GM13976 (cell line): ENCODE measurements around the gene NUDT1.

ENCODE experiments used
- DNase-seq: peaks from one replicate; pipeline ENCODE4 v3.0.0; 2012; ENCODE audit warnings: low spot score
- in situ Hi-C: fragments of 300-500 bp; cut with MboI; formaldehyde crosslinking; loops from one replicate; pipeline ENCODE4 v1.12.0; 2022; ENCODE audit warnings: low sequenced_read_pairs, mixed read lengths, inconsistent platforms; ENCODE audit not compliant: unreplicated experiment
- TF ChIP-seq, protein P1 (sequence below): IDR thresholded peaks from 2 replicates; pipeline ENCODE4 v1.5.1; 2012; ENCODE audit warnings: borderline replicate concordance, mild to moderate bottlenecking; ENCODE audit not compliant: insufficient read depth; ENCODE audit errors: extremely low read depth, missing control alignments, control extremely low read depth

NUDT1 gene

DNA sequence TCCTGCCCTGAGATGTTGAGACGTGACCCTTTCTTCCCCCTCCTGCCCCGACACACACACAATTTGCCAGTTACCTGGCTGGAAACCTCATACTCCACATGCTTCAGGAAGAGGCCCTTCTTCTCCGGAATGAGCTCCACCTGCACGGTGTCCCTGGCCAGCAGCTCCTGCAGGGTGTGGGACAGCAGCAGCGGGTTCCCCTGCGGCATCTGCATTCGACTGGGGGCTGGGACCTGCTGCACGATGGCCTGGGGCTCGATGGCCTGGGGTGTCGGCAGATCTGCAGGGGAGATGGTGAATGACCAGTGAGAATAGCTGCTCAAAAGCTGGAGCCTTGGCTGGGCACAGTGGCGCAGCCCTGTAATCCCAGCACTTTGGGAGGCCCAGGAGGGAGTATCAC, 36.0 kb downstream of the NUDT1 start:
- TF ChIP-seq, protein P1, sequence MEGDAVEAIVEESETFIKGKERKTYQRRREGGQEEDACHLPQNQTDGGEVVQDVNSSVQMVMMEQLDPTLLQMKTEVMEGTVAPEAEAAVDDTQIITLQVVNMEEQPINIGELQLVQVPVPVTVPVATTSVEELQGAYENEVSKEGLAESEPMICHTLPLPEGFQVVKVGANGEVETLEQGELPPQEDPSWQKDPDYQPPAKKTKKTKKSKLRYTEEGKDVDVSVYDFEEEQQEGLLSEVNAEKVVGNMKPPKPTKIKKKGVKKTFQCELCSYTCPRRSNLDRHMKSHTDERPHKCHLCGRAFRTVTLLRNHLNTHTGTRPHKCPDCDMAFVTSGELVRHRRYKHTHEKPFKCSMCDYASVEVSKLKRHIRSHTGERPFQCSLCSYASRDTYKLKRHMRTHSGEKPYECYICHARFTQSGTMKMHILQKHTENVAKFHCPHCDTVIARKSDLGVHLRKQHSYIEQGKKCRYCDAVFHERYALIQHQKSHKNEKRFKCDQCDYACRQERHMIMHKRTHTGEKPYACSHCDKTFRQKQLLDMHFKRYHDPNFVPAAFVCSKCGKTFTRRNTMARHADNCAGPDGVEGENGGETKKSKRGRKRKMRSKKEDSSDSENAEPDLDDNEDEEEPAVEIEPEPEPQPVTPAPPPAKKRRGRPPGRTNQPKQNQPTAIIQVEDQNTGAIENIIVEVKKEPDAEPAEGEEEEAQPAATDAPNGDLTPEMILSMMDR: no peak
- in situ Hi-C loops: no loop called here
- no peak for DNase-seq

DNA sequence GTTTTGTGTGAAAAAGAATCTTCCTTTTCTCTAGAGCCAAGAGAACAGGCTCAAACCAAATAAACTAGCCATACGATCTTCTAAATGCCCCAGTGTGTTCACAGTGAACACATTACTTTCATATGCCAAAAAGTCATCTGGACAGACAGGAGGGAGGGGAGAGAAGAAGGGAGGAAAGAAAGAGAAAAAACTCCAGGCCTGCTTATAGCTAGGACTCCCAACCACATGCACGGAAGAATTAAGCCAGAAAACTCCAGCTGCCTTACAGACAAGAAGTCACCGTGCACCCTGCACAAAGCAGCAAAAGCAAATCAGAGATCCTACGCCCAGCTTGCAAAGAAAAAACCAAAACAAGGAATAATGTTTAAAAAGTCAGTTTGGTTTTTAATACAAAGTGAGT, 37.9 kb downstream of the NUDT1 start:
- DNase-seq: no peak
- in situ Hi-C loops: no loop called here
- TF ChIP-seq, protein P1: no peak

DNA sequence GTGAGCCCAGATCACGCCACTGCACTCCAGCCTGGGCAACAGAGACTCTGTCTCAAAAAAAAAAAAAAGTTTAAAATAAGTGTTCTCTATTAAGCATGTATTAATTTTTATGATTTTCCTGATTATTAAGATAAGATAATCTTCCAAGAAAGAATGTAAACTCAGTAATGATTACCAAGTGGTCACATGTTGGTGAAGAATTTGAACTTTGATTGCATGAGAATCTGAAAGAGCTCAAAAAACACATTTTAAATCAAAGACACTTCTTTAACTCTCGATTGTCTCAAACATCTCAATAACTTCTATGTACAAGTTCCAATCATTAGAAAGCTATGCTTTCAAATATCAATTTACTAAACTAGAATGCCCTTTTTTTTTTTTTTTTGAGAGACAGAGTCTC, 38.4 kb downstream of the NUDT1 start:
- DNase-seq: no peak
- TF ChIP-seq, protein P1: no peak
- in situ Hi-C loops: no loop called here

DNA sequence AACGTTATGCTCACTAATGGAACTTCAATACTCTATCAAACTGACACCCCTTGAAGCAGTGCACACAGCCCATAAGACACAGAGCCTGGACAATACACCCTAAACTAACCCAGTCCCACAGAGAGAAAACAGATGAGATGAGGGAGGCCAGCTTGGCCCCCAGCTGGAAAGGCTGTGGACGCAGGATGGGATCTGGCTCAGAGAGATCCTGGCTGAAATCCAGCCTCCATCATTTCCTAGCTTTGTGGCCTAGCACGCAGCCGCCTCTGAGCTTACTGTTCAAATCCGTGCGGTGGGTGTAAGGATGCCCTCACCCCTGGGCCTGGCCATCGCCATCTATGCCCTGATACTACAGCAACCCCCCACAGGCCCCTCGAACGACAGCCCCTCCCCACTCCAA, 39.5 kb downstream of the NUDT1 start:
- TF ChIP-seq, protein P1: no peak
- no peak for DNase-seq
- in situ Hi-C loops: no loop called here

DNA sequence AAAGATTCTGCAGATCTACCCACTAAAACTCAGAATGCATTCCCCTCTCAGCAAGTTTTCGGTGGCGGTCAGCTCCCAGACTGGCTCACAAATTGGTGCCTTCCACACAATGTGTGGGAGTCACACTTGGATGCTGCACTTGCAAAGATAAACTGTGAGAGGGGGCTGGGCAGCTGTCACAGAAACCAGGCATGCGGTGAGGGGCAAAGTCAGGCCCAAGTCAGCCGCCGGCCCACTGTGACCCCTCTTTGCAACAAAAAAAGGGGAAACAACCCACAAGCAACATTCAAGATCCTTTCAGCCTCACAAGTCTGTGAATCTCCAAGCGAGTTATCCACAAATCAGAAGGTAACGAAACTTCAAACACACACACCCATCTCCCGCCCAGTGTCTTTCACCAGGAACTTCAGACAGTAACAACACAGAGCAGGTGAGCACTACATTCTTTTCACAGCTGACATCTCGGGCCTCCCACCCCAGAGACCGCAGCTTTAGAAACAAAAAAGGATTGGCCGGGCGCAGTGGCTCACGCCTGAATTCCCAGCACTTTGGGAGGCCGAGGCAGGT, 40.2 kb downstream of the NUDT1 start:
- TF ChIP-seq, protein P1: no peak
- DNase-seq: no peak
- in situ Hi-C loops: no loop called here

DNA sequence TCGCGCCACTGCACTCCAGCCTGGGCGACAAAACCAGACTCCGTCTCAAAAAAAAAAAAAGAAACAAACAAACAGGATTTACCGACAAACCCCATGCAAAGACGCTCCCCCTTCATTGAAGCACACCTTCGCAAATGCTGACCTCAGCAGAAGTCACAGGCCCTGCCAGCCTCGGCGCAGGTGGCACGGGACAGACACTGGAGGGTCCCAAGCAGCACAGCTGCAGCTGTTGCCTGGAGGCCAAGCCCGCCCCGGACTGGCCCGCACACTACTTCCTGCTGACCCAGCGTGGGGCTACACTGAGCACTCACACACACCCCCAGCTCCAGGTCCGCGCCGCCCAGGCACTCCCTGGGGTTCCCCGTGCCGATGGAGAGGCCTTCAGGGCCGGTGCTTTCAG, 41.0 kb downstream of the NUDT1 start:
- in situ Hi-C loops: no loop called here
- TF ChIP-seq, protein P1: no peak
- DNase-seq: no peak

DNA sequence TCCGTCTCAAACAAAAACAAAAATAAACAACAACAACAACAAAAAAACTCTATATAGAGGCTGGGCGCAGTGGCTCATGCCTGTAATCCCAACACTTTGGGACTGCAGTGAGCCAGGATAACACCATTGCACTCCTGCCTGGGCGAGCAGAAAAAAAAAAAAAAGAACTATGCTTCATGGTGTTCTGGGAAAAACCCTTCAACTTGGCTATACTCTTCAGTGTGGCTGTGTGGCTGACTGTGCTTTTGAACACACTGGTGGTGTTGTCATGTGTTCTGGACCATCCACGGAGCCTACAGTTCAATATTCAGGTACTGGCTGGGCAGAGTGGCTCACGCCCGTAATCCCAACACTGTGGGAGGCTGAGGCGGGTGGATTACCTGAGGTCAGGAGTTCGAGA, 45.7 kb downstream of the NUDT1 start:
- in situ Hi-C loops: no loop called here
- TF ChIP-seq, protein P1: no peak
- no peak for DNase-seq
